GM12878 (cell line): ENCODE results near the gene YIPF5. TPM values are rescaled to one million over a fixed set of nuclear protein-coding genes. Genes with fewer than 3 reads are reported as not detected.

Source experiments
- BCL11A ChIP-seq: IDR thresholded peaks from 2 replicates; pipeline ENCODE4 v1.6.1; 2011; ENCODE audit warnings: low read depth, low read length
- CBFB ChIP-seq: IDR thresholded peaks from 2 replicates; pipeline ENCODE4 v1.6.1; 2016; ENCODE audit warnings: antibody characterized with exemption, low read depth
- CEBPB ChIP-seq, 2 experiments: fragments of 150-350 bp in 1 of 2; IDR thresholded peaks; 2 replicates each; pipeline ENCODE4 v1.6.1; 2012 to 2014; ENCODE audit warnings: low read depth in 2 of 2, low read length in 2 of 2, borderline replicate concordance in 1 of 2, inconsistent platforms in 1 of 2
- JUNB ChIP-seq: IDR thresholded peaks from 2 replicates; pipeline ENCODE4 v1.6.1; 2016; ENCODE audit warnings: antibody characterized with exemption, mild to moderate bottlenecking
- MEF2A ChIP-seq: IDR thresholded peaks from 2 replicates; pipeline ENCODE4 v1.6.1; 2011; ENCODE audit warnings: low read depth, mild to moderate bottlenecking, low read length, moderate library complexity; ENCODE audit not compliant: insufficient read depth
- NRF1 ChIP-seq: conservative IDR thresholded peaks from 2 replicates; pipeline ENCODE4 v1.6.1; 2011; ENCODE audit warnings: mild to moderate bottlenecking, low read depth, low read length, improper control_type of control experiment
- POU2F2 ChIP-seq: IDR thresholded peaks from 3 replicates; pipeline ENCODE4 v1.6.1; 2011; ENCODE audit warnings: low read depth, mild to moderate bottlenecking, low read length, borderline replicate concordance
- STAT3 ChIP-seq: IDR thresholded peaks from 2 replicates; pipeline ENCODE4 v1.6.1; 2011; ENCODE audit warnings: low read depth, low read length, improper control_type of control experiment
- SUZ12 ChIP-seq: fragments of 200-600 bp; sonication (generic); IDR thresholded peaks from one replicate; pipeline ENCODE4 v1.6.1; 2018; ENCODE audit warnings: antibody characterized with exemption, mild to moderate bottlenecking; ENCODE audit not compliant: unreplicated experiment
- TCF12 ChIP-seq: IDR thresholded peaks from 2 replicates; pipeline ENCODE4 v1.6.1; 2011; ENCODE audit warnings: low read depth, mild to moderate bottlenecking, low read length
- ZNF384 ChIP-seq: IDR thresholded peaks from 2 replicates; pipeline ENCODE4 v1.6.1; 2012; ENCODE audit warnings: low read depth, mild to moderate bottlenecking, low read length, improper control_type of control experiment, borderline replicate concordance
- polyA plus RNA-seq, 11 experiments: library from polyadenylated mRNA; depleted of rRNA in 4 of 11; unstranded in 6 of 11; stranded (reverse) in 5 of 11; fragments of >200 nt; fragmentation: Nextera tagmentation in 4 of 11; fragmentation: Illumina TruSeq in 1 of 11; extraction: Ambion mirVana in 4 of 11; extraction: Trizol in 1 of 11; gene quantifications; 1 replicate in 1 of 11; 2 replicates in 10 of 11; pipeline versions ENCODE4 v1.2.1 to v1.2.3, GENCODE V29; 2011 to 2016; ENCODE audit warnings: inconsistent platforms in 2 of 11, missing spikeins in 2 of 11, low read depth in 1 of 11
- total RNA-seq, 4 experiments: library from RNA; depleted of rRNA in 3 of 4; stranded (reverse); fragments of >200 nt in 3 of 4; fragmentation: Illumina TruSeq in 1 of 4; extraction: Trizol in 1 of 4; gene quantifications; 2 replicates each; pipeline versions ENCODE4 v1.2.1 to v1.2.3, GENCODE V29; 2013 to 2021
- TF ChIP-seq, protein P1 (sequence below): fragments of 450-650 bp; formaldehyde crosslinking; IDR thresholded peaks from 2 replicates; pipeline ENCODE4 v1.5.0; 2022; ENCODE audit warnings: mild to moderate bottlenecking, missing genetic modification characterization
- TF ChIP-seq, protein P2 (sequence below): fragments of 450-650 bp; IDR thresholded peaks from 2 replicates; pipeline ENCODE4 v1.6.1; 2018; ENCODE audit warnings: mild to moderate bottlenecking, low read depth, moderate library complexity; ENCODE audit not compliant: partially characterized antibody
- TF ChIP-seq, protein P3 (sequence below): fragments of 450-650 bp; formaldehyde crosslinking; IDR thresholded peaks from 2 replicates; pipeline ENCODE4 v1.4.0; 2022; ENCODE audit warnings: mild to moderate bottlenecking, moderate library complexity
- TF ChIP-seq, protein P4 (sequence below): fragments of 450-650 bp; IDR thresholded peaks from 2 replicates; pipeline ENCODE4 v1.6.1; 2016; ENCODE audit warnings: mild to moderate bottlenecking, moderate library complexity, borderline replicate concordance

YIPF5 gene
- total and polyA plus RNA-seq, 10 of the 15 experiments (the other 5 are each of a cell fraction or from before 2014, with no cell fraction given), result 19.5 to 50.4 (median 34.3) TPM

DNA sequence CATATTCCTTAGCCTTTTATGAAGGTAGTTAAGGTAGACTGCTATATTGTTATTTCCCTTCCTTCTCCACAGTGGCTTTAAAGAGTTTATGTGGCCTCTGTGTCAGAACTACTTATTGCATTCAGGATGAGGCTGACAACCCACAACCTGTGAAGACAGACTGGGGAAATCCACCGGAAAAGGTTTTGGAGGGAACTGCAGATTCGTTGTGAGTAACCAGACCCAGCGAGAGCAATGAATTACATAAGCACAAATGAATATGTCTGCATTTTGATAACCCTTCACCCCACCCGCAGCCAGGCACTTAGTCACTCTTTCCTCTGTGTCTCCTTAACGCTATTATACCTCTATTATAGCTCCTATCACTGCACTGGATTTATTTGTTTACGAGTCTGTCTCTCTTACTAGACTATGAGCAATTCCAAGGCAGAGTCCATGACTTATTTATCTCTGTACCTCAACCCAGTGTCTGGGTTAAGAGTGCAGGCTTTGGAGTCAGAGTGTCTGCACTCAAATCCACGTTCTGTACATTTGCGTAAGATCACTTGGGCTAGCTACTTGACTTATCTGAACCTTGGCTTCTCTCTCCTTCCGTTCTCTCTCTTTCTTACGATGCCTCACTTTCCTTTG is 19.5 kb upstream of the YIPF5 start (continued):
- TF ChIP-seq, protein P1, sequence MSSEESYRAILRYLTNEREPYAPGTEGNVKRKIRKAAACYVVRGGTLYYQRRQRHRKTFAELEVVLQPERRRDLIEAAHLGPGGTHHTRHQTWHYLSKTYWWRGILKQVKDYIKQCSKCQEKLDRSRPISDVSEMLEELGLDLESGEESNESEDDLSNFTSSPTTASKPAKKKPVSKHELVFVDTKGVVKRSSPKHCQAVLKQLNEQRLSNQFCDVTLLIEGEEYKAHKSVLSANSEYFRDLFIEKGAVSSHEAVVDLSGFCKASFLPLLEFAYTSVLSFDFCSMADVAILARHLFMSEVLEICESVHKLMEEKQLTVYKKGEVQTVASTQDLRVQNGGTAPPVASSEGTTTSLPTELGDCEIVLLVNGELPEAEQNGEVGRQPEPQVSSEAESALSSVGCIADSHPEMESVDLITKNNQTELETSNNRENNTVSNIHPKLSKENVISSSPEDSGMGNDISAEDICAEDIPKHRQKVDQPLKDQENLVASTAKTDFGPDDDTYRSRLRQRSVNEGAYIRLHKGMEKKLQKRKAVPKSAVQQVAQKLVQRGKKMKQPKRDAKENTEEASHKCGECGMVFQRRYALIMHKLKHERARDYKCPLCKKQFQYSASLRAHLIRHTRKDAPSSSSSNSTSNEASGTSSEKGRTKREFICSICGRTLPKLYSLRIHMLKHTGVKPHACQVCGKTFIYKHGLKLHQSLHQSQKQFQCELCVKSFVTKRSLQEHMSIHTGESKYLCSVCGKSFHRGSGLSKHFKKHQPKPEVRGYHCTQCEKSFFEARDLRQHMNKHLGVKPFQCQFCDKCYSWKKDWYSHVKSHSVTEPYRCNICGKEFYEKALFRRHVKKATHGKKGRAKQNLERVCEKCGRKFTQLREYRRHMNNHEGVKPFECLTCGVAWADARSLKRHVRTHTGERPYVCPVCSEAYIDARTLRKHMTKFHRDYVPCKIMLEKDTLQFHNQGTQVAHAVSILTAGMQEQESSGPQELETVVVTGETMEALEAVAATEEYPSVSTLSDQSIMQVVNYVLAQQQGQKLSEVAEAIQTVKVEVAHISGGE, result no peak
- TF ChIP-seq BCL11A (peak; percentile 61; the same call in 1 of the 2 replicates), JUNB (peak; percentile 81), SUZ12 (no peak), STAT3 (no peak), MEF2A (peak; percentile 46; the same call in 1 of the 2 replicates), TCF12 (no peak), CEBPB (IDR thresholded peaks at IDR 0.05; ENCODE audit: borderline replicate concordance in 1 of 2, low read depth in 2 of 2, low read length in 2 of 2) (peak in 1 of 2 experiments; percentile 52; a peak in 2 of 4 replicates), ZNF384 (no peak), NRF1 (no peak), POU2F2 (no peak), CBFB (peak; percentile 71)
- TF ChIP-seq, protein P2, sequence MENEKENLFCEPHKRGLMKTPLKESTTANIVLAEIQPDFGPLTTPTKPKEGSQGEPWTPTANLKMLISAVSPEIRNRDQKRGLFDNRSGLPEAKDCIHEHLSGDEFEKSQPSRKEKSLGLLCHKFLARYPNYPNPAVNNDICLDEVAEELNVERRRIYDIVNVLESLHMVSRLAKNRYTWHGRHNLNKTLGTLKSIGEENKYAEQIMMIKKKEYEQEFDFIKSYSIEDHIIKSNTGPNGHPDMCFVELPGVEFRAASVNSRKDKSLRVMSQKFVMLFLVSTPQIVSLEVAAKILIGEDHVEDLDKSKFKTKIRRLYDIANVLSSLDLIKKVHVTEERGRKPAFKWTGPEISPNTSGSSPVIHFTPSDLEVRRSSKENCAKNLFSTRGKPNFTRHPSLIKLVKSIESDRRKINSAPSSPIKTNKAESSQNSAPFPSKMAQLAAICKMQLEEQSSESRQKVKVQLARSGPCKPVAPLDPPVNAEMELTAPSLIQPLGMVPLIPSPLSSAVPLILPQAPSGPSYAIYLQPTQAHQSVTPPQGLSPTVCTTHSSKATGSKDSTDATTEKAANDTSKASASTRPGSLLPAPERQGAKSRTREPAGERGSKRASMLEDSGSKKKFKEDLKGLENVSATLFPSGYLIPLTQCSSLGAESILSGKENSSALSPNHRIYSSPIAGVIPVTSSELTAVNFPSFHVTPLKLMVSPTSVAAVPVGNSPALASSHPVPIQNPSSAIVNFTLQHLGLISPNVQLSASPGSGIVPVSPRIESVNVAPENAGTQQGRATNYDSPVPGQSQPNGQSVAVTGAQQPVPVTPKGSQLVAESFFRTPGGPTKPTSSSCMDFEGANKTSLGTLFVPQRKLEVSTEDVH, result no peak
- TF ChIP-seq, protein P3, sequence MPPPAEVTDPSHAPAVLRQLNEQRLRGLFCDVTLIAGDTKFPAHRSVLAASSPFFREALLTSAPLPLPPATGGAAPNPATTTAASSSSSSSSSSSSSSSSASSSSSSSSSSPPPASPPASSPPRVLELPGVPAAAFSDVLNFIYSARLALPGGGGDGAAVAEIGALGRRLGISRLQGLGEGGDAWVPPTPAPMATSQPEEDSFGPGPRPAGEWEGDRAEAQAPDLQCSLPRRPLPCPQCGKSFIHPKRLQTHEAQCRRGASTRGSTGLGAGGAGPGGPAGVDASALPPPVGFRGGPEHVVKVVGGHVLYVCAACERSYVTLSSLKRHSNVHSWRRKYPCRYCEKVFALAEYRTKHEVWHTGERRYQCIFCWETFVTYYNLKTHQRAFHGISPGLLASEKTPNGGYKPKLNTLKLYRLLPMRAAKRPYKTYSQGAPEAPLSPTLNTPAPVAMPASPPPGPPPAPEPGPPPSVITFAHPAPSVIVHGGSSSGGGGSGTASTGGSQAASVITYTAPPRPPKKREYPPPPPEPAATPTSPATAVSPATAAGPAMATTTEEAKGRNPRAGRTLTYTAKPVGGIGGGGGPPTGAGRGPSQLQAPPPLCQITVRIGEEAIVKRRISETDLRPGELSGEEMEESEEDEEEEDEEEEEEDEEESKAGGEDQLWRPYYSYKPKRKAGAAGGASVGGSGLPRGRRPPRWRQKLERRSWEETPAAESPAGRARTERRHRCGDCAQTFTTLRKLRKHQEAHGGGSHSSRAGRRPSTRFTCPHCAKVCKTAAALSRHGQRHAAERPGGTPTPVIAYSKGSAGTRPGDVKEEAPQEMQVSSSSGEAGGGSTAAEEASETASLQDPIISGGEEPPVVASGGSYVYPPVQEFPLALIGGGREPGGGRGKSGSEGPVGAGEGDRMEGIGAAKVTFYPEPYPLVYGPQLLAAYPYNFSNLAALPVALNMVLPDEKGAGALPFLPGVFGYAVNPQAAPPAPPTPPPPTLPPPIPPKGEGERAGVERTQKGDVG (CRISPR knock-in tag), result no peak
- TF ChIP-seq, protein P4, sequence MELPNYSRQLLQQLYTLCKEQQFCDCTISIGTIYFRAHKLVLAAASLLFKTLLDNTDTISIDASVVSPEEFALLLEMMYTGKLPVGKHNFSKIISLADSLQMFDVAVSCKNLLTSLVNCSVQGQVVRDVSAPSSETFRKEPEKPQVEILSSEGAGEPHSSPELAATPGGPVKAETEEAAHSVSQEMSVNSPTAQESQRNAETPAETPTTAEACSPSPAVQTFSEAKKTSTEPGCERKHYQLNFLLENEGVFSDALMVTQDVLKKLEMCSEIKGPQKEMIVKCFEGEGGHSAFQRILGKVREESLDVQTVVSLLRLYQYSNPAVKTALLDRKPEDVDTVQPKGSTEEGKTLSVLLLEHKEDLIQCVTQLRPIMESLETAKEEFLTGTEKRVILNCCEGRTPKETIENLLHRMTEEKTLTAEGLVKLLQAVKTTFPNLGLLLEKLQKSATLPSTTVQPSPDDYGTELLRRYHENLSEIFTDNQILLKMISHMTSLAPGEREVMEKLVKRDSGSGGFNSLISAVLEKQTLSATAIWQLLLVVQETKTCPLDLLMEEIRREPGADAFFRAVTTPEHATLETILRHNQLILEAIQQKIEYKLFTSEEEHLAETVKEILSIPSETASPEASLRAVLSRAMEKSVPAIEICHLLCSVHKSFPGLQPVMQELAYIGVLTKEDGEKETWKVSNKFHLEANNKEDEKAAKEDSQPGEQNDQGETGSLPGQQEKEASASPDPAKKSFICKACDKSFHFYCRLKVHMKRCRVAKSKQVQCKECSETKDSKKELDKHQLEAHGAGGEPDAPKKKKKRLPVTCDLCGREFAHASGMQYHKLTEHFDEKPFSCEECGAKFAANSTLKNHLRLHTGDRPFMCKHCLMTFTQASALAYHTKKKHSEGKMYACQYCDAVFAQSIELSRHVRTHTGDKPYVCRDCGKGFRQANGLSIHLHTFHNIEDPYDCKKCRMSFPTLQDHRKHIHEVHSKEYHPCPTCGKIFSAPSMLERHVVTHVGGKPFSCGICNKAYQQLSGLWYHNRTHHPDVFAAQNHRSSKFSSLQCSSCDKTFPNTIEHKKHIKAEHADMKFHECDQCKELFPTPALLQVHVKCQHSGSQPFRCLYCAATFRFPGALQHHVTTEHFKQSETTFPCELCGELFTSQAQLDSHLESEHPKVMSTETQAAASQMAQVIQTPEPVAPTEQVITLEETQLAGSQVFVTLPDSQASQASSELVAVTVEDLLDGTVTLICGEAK, result no peak
